ENCODE data around the gene DIPK1A.
"Not testable (repeated sequence)": the region's sequence is repeated elsewhere in the genome, so short reads cannot be mapped to it uniquely, and the experiment has no call there.

Gene DIPK1A

DNA sequence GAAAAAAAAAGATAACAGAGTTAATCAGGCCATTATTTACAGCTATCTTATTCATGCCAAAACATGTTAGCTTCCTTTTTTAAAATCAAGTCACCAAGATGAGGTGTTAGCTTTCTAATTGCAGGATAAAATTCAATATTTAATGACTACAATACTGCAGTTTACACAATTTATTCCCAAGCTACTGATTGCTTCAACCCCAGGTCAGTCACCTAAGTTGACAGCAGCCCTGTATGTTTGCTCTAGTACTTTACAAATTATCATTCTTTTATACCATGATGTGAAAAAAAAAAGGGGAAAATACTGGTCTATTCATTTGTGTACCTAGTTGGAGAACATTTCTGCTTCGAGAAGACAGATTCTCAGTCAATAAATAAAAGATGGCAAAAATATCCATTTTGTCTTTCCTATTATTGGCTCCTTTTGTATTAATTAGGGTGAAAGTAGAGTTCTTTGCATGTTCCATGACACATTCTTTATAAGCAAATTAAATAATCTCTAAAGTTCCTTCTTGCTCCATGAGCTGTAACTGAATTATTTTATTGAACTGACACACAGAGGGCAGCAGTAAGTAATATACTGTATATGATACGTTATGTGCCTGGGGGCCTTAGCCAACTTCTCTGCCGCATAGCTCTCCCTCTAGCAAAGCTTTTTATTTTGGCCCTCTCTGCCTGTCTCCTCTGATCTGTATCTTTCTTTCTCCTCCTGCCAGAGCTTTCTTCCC lies 48.0 kb downstream of the DIPK1A start:
- DNase-seq, result no peak

DNA sequence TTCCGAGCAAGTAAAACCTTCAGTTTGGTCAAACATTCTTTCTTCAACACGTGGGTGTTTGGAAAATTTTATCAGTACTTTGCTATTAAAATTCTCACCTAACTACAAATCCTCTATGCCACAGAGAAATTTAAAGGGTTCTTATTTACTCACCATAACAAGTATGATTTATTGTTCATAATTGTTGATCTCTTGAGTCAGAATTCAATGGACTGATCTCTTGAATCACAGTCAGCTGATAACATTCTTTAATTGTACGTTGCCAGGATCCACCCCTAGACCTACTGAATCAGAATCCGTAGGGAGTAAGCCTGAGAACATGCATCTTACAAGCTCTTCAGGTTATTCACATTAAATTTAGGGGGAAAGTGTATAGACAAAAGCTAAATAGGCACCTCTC lies 51.2 kb downstream of the DIPK1A start:
- DNase-seq, result no peak

DNA sequence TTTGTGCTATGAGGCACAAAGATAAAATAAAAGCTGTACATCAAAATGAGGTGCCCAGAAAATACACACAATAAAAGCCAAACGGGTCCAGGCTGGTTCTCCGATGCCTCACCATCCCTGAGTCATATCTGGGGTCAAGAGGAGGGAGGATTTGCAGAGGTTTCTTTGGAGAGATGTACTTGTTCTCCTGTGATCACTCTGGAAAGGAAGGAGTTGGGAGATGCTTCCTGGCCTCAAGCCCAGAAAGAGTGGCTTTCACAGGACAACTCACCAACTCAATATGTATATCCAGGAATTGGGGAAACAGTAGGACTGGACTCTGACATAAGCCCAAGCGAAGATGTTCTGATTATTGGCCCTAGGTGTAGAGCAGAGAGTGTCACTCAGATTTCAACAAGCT lies 51.9 kb downstream of the DIPK1A start:
- no peak for DNase-seq

GRCh38 chr1:92907949-92908684 lies 53.1 kb downstream of the DIPK1A start:
- DNase-seq, result no peak

GRCh38 chr1:92903765-92904164 lies 57.5 kb downstream of the DIPK1A start:
- no peak for DNase-seq

- no peak for DNase-seq
Observed at GRCh38 chr1:92902406-92902744, 58.9 kb downstream of the DIPK1A start.

DNA sequence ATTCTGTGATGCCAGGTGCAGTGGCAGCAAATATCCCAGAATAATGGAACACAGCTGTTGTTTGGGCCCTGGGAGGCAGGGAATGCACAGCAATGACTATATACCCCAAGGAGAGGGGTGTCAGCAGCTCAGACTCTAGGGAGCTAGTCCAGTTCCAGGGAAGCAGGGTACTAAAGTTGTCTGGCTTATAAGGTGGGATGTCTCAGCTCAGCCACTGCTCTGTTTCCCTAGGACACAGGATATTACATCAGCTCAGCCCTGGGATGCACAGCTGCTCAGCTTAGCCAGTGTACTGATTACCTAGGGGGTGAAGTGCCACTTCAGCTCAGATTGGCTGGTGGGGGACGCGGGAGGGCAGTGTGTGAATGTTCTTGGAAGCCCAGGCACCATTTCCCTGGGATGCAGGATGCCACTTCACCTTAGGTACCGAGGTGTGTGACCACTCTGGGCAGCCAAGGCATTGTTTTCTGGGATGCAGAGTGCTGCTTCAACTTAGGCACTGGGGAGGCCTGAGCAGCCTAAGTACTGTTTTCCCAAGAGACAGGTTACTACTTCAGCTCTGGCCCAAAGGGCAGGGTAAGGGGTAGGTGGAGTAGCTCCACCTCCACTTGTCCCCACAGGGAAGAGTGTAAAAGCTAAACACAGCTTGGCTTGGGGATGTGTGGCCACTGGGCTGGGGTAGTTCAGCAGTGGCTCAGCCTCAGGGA lies 59.4 kb downstream of the DIPK1A start:
- DNase-seq, result no peak

- DNase-seq, result no peak
Observed at GRCh38 chr1:92901126-92901525, 60.1 kb downstream of the DIPK1A start.

DNA sequence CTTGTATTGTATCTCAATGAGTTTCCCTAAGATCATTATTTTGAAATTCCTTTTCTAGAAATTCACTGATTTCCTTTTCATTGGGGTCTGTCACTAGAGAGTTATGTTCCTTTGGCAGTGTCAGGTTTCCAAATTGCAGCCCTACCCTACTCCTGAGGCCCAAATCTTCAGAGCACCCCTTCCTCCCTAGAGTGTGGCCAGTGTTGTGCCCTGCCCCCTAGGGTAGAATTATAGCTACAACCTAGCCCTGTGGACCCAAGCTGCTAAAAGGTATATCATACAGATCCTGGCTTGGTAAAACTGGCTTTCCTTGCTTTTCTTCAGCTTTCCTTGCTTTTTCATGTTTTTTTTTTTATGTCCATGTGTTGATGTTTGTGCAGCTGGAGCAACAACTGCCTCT lies 60.7 kb downstream of the DIPK1A start:
- DNase-seq, result no peak

GRCh38 chr1:92899780-92900179 lies 61.5 kb downstream of the DIPK1A start:
- DNase-seq, result no peak

DNA sequence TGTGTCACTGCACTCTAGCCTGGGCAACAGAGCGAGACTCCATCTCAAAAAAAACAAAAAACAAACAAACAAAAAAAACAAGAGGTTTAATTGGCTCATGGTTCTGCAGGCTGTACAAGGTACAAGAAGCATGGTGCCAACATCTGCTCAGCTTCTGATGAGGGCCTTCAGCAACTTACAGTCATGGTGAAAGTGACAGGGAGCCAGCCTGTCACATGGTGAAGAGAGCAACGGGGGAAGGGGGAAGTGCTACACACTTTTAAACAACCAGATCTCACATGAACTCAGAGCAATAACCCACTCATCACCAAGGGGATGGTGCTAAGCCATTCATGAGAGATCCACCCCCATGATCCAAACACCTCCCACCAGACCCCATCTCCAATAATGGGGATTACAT lies 63.2 kb downstream of the DIPK1A start:
- DNase-seq, result not testable (repeated sequence)

DNA sequence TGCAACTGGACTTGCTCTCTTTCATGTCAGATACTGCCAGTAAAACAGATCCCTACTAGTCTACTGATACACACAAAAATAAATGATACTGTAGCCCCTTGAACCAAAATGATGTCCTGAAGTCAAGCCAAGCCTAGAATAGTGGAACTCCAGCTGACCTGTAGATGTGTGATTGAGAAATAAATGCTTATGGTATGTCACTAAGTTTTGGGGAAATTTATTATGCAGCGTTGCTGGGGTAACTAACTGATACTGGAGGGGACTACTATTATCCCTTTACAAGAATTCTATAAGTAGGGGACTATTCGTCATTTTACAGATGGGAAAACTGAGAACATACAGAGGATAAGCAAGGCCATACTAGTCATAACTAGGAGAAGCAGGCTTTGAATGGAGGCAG lies 73.8 kb downstream of the DIPK1A start:
- no peak for DNase-seq

GRCh38 chr1:92886886-92887419 lies 74.3 kb downstream of the DIPK1A start:
- DNase-seq, result no peak

GRCh38 chr1:92884195-92884594 lies 77.1 kb downstream of the DIPK1A start:
- DNase-seq, result no peak

DNA sequence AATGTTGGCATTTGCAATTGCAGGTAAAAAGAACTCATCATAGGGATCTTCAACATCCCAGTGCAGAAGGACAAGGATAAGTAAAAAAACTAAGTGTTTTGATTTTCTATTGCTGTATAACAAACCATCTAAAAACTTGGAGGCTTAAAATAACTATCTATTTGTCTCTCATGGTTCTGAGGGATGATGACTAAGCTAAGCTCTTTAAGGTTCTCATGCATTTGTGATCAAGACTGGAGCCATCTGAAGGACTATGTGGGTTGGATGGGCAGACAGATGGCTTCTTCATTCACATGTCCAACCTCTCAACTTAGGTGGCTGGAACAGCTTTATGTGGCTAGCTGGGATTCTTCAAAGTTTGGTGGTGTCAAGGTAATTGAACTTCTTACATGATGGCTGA lies 78.0 kb downstream of the DIPK1A start:
- no peak for DNase-seq

DNA sequence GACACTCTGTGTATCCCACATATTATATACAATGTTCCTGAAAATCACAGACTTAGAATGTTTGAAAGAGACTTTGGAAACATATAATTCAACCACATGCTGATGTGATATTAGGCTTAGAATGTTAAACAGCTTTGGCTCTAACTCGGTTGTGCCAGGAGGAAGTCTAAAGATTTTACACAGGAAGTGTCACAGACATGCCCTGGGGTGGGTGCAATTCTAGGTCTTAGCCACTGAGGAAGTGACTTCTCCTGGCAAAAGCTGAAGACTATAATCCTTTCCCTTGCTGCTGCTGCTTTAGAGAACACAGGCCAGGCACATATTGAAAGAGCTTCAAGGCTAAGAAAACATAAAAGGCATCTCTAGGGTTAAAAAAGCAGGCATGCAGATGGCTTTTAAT lies 78.4 kb downstream of the DIPK1A start:
- peak; percentile 4 for DNase-seq

GRCh38 chr1:92881391-92881790 lies 79.9 kb downstream of the DIPK1A start:
- DNase-seq, result no peak

- DNase-seq, result no peak
Observed at GRCh38 chr1:92879316-92879968, 81.8 kb downstream of the DIPK1A start.

GRCh38 chr1:92877792-92878191 lies 83.5 kb downstream of the DIPK1A start:
- DNase-seq, result no peak

DNA sequence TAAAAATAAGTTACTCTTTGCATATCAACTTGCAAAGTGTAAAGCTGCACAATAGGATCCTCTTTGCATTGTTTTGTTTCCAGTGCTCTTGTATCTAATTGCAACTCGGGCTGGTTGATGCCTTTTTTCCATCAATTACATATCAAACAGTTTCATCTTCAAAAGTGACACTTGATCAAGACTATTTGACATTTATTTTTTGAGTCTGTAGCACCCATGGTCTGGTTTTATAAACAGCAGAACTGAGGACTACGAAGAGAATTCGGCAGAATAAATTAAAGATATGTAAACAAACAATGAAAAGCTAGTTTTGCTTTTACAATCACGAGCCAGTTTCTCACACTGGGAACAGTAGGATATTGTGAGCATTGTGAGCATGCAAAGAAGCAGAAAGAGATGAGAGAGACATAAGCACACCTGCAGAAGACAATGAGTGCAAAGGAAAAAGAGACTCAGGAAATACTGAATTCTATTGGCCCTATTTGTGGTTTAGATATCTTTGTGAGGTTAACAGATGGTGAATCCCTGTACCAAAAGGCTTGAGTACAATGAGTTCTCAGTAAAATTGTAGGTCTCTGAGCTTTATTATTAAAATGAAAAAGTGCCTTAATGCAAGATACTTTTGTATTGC lies 84.1 kb downstream of the DIPK1A start:
- no peak for DNase-seq

- DNase-seq, result no peak
Observed at GRCh38 chr1:92876351-92876750, 84.9 kb downstream of the DIPK1A start.

GRCh38 chr1:92874987-92875386 lies 86.3 kb downstream of the DIPK1A start:
- no peak for DNase-seq

GRCh38 chr1:92872719-92873118 lies 88.5 kb downstream of the DIPK1A start:
- no peak for DNase-seq
